A172 (cell line): ENCODE data around the gene SYNCRIP. TPM values are rescaled to one million over a fixed set of nuclear protein-coding genes. Genes with fewer than 3 reads are reported as not detected.
A peak's percentile ranks its signal among the peaks of the same experiment; 100 is the strongest.
"Not testable (repeated sequence)": the region's sequence is repeated elsewhere in the genome, so short reads cannot be mapped to it uniquely, and the experiment has no call there.

Source experiments
- DNase-seq: peaks from one replicate; pipeline ENCODE4 v3.0.0-alpha.2; 2015; ENCODE audit warnings: low spot score
- total RNA-seq: library from RNA; depleted of rRNA; stranded (reverse); fragments of >200 nt; shearing (Covaris generic); gene quantifications from 2 replicates; pipeline ENCODE4 v1.2.3, GENCODE V29; 2014; rRNA removed

SYNCRIP gene
- total RNA-seq, 1 experiment from 2014 or later = 148 TPM

DNA sequence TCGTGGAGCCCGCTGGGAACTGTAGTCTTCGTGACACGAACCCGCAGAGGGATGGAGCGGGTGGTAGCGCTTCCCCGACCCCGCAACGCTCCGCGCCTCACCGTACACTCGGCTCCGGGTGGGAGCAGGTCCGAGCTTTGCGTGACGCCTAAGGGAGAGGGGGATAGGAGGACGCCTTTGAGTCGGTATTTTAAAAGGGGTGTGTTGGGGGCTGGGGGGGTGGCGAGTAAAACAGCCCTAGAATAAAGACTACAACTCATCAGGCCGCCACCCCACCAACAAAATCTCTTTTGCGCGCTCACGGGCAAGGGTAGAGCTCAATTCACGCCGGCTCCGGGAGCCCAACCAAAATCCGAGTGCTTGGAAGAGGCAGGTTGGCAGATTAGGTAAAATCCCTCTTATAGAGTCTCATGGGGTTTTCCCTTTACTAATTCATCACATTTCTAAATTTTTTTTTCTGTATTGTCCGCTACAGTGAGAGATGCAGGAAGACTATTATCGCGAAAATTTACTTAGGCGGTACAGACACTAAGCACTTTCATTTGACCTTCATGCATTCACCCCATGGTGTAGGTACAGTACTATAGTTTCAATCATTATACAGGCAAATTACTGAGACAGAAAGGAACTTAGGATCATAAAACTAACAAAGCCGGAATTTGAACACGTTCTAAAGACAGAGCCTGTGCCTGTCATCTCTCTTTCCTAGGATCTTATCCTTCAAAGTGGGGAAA is 48.3 kb downstream of the SYNCRIP start:
- peak; percentile 10 for DNase-seq

DNA sequence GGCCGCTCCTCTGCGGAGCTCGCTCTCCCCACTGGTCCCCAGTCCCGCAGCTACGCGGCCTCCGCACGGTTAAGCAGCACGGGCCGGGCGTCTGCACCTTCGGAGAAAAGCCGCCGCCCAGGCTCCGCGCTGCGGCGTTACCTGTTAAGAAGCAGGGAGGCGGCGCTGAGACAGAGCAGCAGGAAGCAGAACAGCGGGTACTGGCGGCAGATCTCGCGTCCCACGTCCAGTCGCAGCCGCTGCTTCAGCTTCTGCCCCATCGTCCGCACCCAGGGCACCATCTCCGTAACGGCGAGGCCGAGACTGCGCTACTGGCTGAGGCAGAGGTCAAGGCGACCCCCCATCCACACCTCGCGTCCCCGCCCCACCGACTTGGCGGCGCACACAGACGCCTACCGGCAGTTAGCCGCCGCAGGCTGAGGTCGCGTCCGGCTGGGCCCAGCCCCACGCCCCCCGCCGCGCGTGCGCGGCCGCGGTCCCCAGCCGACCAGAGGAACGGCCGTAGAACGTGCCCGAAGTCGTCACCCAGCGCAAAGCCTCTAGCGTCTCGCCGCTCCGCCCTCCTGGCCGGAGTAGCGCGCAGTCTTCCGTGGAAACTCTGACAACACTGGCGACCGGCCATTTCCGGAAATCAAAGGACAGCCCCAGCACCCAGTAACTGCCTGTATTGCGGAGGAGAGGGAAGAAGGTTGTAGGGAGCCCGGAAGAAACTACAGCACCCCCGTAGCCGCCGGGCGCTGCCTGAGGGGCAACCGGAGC is 49.1 kb downstream of the SYNCRIP start, which contains the start of gene SNX14:
Gene SNX14, minus strand, starts transcription at position 421 of the 759 bp plus-strand sequence. Its CDS starts 140 bp downstream, at position 281.
- peak; percentile 90 for DNase-seq

DNA sequence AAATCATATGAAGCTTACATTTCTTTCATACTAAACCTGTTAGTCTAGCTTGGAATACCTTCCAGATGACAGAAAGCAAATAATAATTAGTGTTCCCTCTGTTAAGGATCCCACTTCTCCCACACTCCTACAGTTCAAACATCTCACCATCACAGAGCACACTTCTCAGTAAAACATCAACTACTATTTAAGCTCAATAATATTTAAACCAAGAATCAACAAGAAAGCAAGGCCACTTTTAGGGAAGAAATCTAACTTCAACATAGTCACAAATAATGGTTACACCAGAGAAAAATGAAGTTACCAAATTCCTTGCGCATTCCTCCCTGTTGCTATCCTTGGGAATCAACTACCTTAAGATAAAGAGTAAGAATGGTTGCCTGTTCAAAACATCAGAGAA is 50.7 kb downstream of the SYNCRIP start:
- no peak for DNase-seq

DNA sequence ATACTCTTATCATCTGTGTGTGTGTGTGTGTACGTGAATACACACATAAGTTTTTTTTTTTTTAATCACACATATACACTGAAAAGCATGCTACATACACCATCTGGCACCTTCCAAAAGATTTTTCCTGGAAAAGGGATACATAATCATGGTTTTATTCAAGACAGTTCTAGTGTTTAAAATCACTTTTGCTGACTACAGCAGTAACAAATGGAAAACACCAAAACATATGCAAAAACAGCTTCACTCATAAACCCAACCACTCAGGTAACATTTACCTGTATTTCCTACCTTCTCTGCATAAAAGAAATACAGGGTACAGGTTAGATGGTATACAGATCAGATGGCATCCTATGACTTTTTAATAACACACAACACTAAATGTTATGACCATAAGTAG is 51.5 kb downstream of the SYNCRIP start:
- DNase-seq = no peak

DNA sequence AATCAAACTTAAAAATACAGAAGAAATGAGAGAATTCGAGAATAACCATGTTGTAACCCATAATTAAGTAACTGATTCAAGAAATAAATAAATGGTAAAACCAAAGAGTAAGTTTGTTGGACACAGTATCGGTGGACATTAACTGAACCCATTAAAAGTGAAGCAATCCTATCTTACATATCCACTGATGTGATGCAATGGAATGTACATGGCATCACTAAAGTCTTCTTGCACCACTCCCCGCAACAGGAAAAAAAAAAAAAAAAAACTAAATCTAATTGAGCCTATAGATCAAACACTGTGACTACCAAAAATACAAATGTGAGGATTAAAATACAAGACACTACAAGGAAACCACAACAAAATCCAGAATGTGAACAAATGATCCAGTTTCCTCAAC is 56.9 kb downstream of the SYNCRIP start:
- DNase-seq = no peak

DNA sequence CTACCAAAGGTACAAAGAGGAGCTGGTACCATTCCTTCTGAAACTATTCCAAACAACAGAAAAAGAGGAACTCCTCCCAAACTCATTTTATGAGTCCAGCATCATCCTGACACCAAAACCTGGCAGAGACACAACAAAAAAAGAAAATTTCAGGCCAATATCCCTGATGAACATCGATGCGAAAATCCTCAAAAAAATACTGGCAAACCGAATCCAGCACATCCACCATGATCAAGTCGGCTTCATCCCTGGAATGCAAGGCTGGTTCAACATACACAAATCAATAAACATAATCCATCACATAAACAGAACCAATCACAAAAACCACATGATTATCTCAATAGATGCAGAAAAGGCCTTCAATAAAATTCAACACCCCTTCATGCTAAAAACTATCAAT is 59.9 kb downstream of the SYNCRIP start:
- not testable (repeated sequence) for DNase-seq

DNA sequence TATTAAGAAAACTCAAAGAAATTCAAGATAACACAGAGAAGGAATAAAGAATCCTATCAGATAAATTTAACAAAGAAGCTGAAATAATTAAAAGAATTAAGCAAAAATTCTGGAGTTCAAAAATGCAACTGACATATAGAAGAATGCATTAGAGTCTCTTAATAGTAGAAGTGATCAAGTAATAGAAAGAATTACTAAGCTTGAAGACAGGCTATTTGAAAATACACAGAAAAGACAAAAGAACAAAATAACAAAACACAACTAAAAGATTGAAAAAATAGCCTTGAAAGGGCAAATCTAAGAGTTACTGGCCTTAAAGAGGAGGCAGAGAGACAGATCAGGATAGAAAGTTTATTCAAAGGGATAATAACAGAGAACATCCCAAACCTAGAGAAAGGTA is 61.1 kb downstream of the SYNCRIP start:
- no peak for DNase-seq

DNA sequence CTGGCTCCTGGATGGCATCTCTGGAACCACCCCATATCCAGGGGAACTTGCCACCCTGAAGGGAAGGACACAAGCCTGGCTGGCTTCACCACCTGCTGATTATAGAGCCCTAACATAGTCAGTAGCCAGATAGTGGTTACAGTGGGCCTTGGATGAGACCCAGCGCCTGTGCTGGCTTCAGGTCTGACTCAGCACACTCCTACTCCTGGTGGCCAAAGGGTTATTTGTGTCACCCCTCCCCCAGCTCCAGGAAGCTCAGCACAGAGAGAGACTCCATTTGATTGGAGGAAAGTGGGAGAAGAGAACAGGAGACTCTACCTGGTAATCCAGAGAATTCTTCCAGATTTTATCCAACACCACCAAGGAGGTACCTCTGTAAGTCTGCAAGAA is 61.8 kb downstream of the SYNCRIP start:
- DNase-seq = peak; percentile 76

DNA sequence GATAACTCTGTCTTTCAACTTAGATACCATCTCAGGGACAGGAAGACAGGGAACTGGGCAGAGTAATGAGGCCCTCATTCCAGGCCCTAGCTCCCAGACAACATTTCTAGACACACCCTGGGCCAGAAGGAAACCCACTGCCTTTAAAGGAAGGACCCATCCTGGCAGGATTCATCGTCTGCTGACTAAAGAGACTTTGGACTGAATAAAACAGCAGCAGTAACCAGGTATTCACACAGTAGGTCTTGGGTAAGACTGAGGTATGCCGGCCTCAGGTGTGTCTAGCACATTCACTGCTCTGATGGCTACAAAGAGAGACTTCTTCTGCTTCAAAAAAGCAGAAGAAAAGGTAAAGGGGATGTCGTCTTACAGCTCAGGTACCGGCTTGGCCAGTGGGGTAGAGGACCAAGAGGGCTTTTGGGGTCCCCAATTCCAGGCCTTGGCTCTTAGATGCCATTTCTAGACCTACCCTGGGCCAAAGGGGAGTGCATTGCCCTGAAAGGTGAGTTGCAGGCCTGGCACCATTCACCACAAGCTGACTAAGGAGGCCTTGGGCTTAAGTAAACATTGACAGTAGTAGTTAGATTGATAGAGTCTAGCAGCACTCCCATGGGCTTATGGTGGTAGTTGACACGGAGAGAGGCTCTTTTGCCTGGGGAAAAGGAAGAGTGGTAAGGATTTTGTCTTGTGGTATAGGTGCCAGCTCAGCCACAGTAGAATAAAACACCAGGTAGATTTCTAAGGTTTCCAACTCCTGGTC is 62.4 kb downstream of the SYNCRIP start:
- peak; percentile 9 for DNase-seq

DNA sequence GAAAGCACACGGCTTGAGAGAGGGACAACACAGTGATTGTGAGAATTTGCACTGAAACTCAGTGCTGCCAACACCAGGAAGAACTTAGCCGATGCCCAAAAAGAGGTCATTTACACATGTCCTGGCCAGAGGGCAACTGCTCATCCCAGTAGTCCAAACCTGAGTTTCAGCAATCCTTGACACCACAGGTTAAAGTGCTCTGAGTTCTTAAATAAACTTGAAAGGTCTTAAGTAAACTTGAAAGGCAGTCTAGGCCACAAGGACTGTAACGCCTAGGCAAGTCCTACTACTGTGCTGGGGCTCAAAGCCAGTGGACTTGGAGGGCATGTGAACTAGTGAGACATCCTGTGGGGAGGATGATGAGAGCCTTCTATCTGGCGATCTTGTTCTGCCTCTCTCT is 63.1 kb downstream of the SYNCRIP start:
- DNase-seq = no peak

DNA sequence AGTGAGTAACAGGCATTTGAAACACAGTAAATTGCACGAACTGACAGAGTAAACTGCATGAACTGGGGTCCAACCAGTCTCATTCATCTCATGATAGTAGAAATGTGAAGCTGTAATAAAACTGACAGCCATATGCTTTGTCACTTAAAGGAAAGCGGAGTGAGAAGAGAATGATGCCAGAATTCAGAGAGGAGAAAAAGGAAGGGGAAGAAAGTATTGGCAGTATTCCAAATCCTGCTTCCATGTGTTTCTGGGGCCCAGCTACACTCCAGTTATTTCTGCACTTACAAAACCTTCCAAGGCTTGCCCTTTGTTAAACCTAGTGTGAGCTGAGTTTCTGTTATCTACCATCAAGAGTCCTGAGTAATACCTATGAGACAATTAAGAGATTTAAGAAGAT is 66.2 kb downstream of the SYNCRIP start:
- no peak for DNase-seq

DNA sequence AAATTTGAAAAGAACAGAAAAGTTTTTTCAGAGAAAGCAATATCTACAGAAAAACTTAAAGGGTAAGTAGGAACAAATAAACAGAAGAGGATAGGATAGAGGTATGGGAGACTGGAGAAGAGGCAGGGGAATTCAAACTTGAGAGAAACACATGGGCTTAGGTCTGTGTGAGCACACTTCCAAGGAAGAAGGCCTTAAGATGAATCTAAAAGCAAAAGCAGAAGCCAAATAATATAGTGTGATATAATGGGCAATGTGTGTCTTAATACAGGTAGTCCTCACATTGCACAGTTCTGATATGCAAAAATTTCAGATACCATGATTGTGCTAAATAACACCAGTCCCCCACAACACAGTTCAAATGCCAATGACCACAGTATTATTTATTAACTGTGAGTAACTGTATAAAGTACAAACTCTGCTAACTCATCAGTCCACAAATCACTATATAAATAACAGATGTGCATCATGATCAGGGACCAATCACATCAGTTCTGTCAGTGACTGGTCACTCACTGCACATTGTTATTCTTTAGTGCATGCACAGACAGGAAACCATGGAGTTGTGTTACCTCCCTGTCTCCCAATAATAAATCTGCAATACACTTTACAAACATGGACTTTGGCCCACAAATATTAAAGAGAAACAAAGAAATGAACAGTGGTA is 67.6 kb downstream of the SYNCRIP start:
- DNase-seq = peak; percentile 16

DNA sequence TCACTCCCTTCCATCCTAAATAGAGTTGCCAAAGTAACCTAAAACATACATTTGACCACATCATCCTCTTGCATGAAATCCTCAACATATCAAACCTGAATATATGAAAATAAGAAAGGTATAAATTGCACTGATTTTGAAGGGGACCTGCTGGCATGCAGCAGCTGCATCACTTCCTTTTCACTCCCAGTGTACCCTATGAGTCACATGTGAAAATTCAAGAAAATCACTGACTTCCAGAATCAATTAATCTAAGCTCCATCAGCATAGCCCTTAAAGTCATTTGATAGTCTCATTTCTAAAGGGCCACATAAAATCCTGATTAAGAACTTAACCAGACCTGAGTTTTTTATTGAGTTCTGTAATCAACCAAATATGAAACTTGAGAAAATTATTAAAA is 73.4 kb downstream of the SYNCRIP start:
- DNase-seq = peak; percentile 14

DNA sequence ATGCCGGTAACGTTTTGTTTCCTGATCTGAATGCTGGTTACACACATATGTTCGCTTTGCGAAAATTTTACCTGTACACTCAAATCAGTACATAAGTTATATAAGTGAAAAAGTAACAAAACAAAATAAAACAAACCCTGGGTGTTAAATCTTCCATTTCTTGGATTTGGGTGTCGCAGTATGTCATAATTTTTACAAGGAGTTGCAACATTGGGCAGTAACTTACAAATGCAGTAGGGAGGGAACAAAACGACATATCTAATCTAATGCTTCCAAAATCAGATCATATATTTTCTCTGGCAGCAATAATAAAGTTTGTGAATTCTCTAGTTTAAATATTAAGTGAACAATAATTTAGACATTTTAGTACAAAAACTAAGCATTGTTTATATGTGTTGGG is 74.3 kb downstream of the SYNCRIP start:
- DNase-seq = no peak

DNA sequence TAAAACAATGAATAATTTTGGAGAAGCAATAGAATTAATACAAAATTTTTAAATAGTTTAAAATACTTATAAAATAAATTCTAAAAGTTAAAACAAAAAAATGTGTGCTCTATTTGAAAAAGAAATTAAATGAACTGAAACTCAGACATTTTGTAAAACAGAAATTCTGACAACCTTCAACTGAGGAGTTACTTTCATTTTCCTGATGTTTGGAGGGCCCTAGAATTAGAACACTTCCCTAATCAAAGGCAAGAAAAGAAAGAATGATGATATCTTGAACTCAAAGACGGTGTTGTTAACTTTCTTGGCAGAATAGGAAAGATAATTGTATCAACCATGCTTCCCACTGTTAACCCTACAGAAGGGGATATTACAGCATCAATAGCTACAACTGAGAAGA is 77.0 kb downstream of the SYNCRIP start:
- DNase-seq = no peak

DNA sequence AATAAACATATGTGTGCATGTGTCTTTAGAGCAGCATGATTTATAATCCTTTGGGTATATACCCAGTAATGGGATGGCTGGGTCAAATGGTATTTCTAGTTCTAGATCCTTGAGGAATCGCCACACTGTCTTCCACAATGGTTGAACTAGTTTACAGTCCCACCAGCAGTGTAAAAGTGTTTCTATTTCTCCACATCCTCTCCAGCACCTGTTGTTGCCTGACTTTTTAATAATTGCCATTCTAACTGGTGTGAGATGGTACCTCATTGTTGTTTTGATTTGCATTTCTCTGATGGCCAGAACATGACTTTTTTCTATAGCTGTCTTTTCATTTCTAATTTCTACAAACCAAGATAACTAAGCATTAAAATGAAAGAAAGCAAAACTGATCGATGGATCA is 78.5 kb downstream of the SYNCRIP start:
- DNase-seq = not testable (repeated sequence)

Other genes starting within 250 kb of the SYNCRIP start
- 127 and 155 TPM in 2 replicates for gene NT5E, start 192.8 kb downstream of the SYNCRIP start, total RNA-seq
- 84.2 and 99.9 TPM in 2 replicates for gene SNX14, start 49.0 kb downstream of the SYNCRIP start, total RNA-seq